Parathyroid adenoma (tissue), 2 donors: ENCODE data around the gene PITRM1.

Experiments used
- H2AFZ ChIP-seq: fragments of 300-600 bp; sonication (generic); one replicate; pipeline ENCODE4 v1.7.0; 2017; ENCODE audit warnings: antibody characterized with exemption, mild to moderate bottlenecking
- H3K27ac ChIP-seq: fragments of 300-600 bp; sonication (generic); one replicate; pipeline ENCODE4 v1.7.0; 2017
- H3K27me3 ChIP-seq: fragments of 300-600 bp; sonication (generic); one replicate; pipeline ENCODE4 v1.7.0; 2017; ENCODE audit warnings: low read length; ENCODE audit not compliant: control insufficient read depth, insufficient read depth
- H3K36me3 ChIP-seq: fragments of 300-600 bp; sonication (generic); one replicate; pipeline ENCODE4 v1.7.0; 2017; ENCODE audit warnings: low read length; ENCODE audit not compliant: control insufficient read depth, insufficient read depth
- H3K4me1 ChIP-seq: fragments of 300-600 bp; sonication (generic); one replicate; pipeline ENCODE4 v1.7.0; 2017; ENCODE audit warnings: control low read depth
- H3K4me2 ChIP-seq: fragments of 300-600 bp; sonication (generic); one replicate; pipeline ENCODE4 v1.7.0; 2017; ENCODE audit warnings: low read length
- H3K4me3 ChIP-seq: fragments of 300-600 bp; sonication (generic); one replicate; pipeline ENCODE4 v1.7.0; 2017; ENCODE audit warnings: low read depth, low read length
- H3K79me2 ChIP-seq: fragments of 300-600 bp; sonication (generic); one replicate; pipeline ENCODE4 v1.7.0; 2017; ENCODE audit warnings: control low read depth
- H3K9ac ChIP-seq: fragments of 300-600 bp; sonication (generic); one replicate; pipeline ENCODE4 v1.7.0; 2017; ENCODE audit warnings: mild to moderate bottlenecking
- H3K9me3 ChIP-seq: fragments of 300-600 bp; sonication (generic); one replicate; pipeline ENCODE4 v1.7.0; 2017; ENCODE audit warnings: low read length; ENCODE audit not compliant: control insufficient read depth
- TF ChIP-seq, protein P1 (sequence below): fragments of 300-600 bp; sonication (generic); IDR thresholded peaks from one replicate; pipeline ENCODE4 v1.7.0; 2017; ENCODE audit warnings: antibody characterized with exemption, mild to moderate bottlenecking
- donor health status: primary hyperparathyroidism.

PITRM1 gene

DNA sequence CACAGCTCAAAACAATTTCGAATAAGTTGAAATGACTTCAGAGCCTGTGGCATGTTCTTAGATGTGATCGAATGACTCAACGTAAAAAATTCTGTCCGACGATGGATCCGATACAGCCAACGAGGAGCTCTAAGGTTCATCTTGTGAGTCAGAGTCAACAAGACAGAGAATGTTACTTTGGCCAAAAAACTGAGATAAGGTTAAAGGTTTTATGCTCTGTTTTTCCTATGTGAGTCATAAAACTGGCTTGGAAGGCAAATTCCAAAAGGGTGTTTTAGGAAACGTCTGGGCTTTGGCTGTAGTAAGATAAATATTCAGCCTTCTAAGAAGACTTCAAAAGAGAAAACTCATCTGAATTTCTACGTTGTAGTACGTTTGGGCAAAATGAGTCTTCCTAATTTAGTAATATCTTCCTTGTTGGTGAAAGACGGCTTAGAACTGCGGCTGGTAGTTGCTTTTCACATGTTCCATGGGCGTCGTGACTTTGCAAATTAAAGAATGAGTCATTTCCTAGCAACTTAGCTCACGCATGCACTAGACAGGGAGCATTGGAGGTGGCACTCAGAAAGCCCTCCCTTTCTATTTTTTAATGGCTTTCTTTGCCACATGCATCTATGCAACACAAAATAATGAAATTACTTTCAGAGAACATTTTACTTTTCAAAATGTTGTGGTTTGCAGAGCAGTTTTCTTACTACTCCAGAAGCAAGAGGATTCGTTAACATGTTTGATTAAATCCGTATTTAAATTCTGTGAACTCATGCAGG is 77.0 kb downstream of the PITRM1 start:
- no peak overlapping the region for H2AFZ ChIP-seq
- H3K79me2 ChIP-seq = no peaks in the 10 kb centered on the region
- H3K4me1 ChIP-seq = no peaks in the 10 kb centered on the region
- H3K36me3 ChIP-seq = no peaks in the 10 kb centered on the region
- H3K4me3 ChIP-seq = no peak overlapping the region
- no peak overlapping the region for H3K9ac ChIP-seq
- no peaks in the 10 kb centered on the region for H3K27me3 ChIP-seq
- H3K27ac ChIP-seq = no peak overlapping the region
- no peak overlapping the region for H3K4me2 ChIP-seq
- TF ChIP-seq, protein P1, sequence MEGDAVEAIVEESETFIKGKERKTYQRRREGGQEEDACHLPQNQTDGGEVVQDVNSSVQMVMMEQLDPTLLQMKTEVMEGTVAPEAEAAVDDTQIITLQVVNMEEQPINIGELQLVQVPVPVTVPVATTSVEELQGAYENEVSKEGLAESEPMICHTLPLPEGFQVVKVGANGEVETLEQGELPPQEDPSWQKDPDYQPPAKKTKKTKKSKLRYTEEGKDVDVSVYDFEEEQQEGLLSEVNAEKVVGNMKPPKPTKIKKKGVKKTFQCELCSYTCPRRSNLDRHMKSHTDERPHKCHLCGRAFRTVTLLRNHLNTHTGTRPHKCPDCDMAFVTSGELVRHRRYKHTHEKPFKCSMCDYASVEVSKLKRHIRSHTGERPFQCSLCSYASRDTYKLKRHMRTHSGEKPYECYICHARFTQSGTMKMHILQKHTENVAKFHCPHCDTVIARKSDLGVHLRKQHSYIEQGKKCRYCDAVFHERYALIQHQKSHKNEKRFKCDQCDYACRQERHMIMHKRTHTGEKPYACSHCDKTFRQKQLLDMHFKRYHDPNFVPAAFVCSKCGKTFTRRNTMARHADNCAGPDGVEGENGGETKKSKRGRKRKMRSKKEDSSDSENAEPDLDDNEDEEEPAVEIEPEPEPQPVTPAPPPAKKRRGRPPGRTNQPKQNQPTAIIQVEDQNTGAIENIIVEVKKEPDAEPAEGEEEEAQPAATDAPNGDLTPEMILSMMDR = no peak
- H3K9me3 ChIP-seq = no peaks in the 10 kb centered on the region

DNA sequence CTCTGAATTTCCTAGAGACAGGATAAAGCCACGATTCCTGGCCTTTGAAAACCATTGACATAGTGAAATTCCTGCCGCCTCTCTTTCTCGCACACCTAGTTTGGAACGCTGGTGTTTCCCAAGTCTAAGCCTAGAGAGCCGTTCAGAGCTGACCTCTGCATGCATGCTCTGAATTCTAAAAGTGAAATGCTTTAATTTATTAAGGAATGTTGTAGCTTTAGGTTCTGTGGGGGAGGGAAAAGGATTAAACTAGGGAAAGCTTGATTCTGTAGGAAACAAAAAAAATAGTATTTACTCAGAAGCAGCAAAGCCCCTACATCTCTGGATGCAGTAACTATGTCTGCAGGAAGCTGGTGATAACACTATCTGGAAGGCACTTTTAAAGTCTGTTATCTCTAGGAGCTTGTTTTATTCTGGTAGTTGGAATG is 78.0 kb downstream of the PITRM1 start:
- Histone ChIP-seq H3K27ac (no peak overlapping the region), H3K4me1 (no peaks in the 10 kb centered on the region)
- TF ChIP-seq, protein P1 = no peak

DNA sequence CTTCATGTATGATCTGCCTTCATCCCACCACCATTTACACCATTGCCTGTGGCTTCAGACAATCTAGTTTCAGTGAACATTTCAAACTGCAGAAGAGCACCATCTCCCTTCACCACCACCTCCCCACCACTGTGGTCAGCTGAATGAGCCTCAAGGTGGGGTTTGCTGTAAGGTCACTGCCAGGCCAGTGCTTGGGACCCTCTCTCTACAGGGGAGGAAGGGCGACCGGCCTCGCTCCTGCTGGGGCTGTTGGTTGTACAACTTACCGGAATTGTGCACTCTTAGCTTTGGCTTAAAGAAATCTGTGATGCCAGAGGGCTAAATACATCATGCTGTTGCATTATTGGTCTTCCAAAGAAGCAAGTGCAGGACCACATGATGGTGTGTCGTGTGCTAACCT is 78.6 kb downstream of the PITRM1 start:
- TF ChIP-seq, protein P1 = no peak
- no peaks in the 10 kb centered on the region for H3K79me2 ChIP-seq
- no peaks in the 10 kb centered on the region for H3K27me3 ChIP-seq
- no peak overlapping the region for H2AFZ ChIP-seq
- H3K36me3 ChIP-seq = no peaks in the 10 kb centered on the region
- H3K4me2 ChIP-seq = no peak overlapping the region
- H3K4me1 ChIP-seq = no peaks in the 10 kb centered on the region
- no peak overlapping the region for H3K9ac ChIP-seq
- H3K27ac ChIP-seq = no peak overlapping the region
- H3K9me3 ChIP-seq = no peaks in the 10 kb centered on the region
- H3K4me3 ChIP-seq = no peak overlapping the region

More for the DNA sequence above, 78.0 kb downstream of the PITRM1 start:
- H3K4me2 ChIP-seq = no peak overlapping the region
- no peaks in the 10 kb centered on the region for H3K79me2 ChIP-seq
- H3K4me3 ChIP-seq = no peak overlapping the region
- no peaks in the 10 kb centered on the region for H3K36me3 ChIP-seq
- H3K27me3 ChIP-seq = no peaks in the 10 kb centered on the region
- H3K9me3 ChIP-seq = no peaks in the 10 kb centered on the region
- H3K9ac ChIP-seq = no peak overlapping the region
- H2AFZ ChIP-seq = no peak overlapping the region

DNA sequence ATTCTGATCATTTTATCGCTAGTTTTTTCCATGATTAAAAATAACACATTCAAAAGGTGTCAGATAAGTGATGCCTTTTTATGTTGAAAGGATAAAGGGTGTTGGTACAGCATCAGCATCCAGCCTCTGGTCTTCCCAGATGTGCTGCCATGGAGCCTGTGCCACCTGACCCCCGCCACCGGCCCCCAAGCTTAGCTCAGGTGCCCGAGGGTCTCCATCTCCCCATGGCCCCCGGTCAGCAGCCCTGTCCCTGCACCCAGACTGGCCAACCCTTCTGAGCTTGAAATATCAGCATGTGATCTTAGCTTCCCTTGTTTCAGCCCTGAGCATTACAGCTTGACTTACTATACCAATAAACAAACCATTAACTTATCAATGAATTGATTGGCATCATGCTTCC is 80.7 kb downstream of the PITRM1 start:
- H3K27ac ChIP-seq = no peak overlapping the region
- TF ChIP-seq, protein P1 = no peak
- no peaks in the 10 kb centered on the region for H3K4me1 ChIP-seq

More for the DNA sequence above, 80.7 kb downstream of the PITRM1 start:
- H3K9ac ChIP-seq = no peak overlapping the region
- H3K36me3 ChIP-seq = no peaks in the 10 kb centered on the region
- H3K4me3 ChIP-seq = no peak overlapping the region
- H3K9me3 ChIP-seq = no peaks in the 10 kb centered on the region
- no peak overlapping the region for H3K4me2 ChIP-seq
- H3K79me2 ChIP-seq = no peaks in the 10 kb centered on the region
- H3K27me3 ChIP-seq = no peaks in the 10 kb centered on the region
- H2AFZ ChIP-seq = no peak overlapping the region
